Sigmoid colon (tissue), 3 donors: ENCODE results near the gene DSE.

Experiments used
- CTCF ChIP-seq, 4 experiments: fragments of 450-650 bp in 3 of 4; fragments of 200-600 bp in 1 of 4; IDR thresholded peaks; one replicate each; pipeline ENCODE4 v1.5.1; 2016 to 2019; ENCODE audit warnings: antibody characterized with exemption in 4 of 4, mild to moderate bottlenecking in 3 of 4, moderate library complexity in 2 of 4
- POLR2A ChIP-seq, 2 donors: fragments of 450-650 bp; IDR thresholded peaks; one replicate each; pipeline ENCODE4 v1.6.1; 2016; ENCODE audit warnings: antibody characterized with exemption in 2 of 2, mild to moderate bottlenecking in 2 of 2, moderate library complexity in 2 of 2

DNA sequence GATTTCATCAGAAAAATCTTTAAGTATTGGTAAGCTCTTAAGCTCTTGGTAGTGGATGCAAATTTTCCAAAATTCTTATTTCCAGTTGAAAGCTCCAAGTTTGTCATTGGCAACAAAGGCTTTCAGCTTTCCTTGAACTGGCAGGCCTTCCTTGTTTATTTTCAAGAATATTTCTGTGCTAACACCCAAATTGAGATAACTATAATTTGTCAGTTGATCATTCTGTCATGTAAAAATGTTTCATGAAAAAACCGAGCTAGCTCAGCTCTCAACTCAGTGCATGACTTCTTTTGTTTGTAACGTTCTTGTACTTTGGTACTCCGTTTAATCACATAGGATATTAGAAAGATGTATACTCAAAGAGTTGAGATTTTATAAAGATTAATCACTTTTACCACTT lies 51.5 kb downstream of the DSE start:
- TF ChIP-seq POLR2A (IDR thresholded peaks at IDR 0.05): no peak
- TF ChIP-seq CTCF (IDR thresholded peaks at IDR 0.05): no peak
